Inflammatory macrophage (primary cell): ENCODE measurements around the gene TNIK.
A peak's percentile ranks its signal among the peaks of the same experiment; 100 is the strongest.
"Not testable (repeated sequence)": the region's sequence is repeated elsewhere in the genome, so short reads cannot be mapped to it uniquely, and the experiment has no call there.

Source experiments
- DNase-seq, 2 donors: peaks; one replicate each; pipeline ENCODE4 v3.0.0-alpha.2; 2020 to 2022

The TNIK gene

GRCh38 chr3:171445620-171446204 is 14.5 kb downstream of the TNIK start:
- no peak for DNase-seq

GRCh38 chr3:171444001-171444690 is 16.1 kb downstream of the TNIK start:
- no peak for DNase-seq

GRCh38 chr3:171443211-171443957 is 16.8 kb downstream of the TNIK start:
- DNase-seq = no peak

GRCh38 chr3:171442184-171442583 is 18.0 kb downstream of the TNIK start:
- no peak for DNase-seq

DNA sequence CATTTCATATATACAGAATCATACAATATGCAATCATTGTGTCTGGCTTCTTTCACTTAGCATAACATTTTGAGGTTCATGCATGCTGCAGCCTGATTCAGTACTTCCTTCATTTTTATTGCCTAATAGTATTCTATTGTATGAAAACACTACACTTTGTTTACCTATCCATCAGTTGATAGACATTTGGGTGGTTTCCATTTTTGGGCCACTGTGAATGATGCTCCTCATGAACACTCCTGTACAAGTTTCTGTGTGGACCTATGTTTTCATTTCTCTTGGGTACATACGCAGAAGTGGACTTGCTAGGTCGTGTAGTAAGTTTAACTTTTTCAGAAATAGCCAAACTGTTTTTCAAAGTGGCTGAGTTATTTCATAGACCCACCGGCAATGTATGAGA is 18.8 kb downstream of the TNIK start:
- no peak for DNase-seq

- no peak for DNase-seq
These were observed 20.2 kb downstream of the TNIK start for GRCh38 chr3:171439996-171440395.

DNA sequence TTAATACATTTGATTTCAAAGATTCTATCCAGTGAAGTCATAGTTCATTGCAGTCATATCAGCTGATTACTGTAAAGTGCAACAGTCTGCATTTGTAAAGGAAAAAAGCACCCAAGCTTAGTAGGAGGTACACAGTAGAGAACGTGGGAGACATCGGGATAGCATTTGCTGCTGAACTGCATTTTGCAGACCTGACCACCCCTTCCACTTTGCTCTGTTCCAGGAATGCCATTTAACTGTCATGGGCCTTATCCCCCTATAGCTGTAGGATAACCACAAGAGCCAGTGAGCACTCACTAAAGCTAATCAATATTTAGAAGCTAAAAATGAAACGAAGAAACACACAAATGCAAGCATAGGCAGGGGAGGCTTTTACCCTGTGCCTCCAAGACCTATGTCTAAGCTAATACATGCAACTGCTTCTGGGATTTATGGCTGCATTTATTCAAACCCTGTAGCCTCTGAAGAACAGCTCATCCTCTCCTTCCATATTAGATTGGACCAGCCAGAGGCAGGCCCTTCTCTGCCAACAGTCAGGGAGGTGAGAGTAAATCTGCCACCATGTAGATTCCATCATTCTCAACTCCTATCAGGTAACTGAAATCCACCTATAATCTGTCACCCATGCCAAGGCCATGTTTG is 23.0 kb downstream of the TNIK start:
- DNase-seq = no peak

- no peak for DNase-seq
These were observed 23.8 kb downstream of the TNIK start for GRCh38 chr3:171436380-171436779.

- no peak for DNase-seq
These were observed 24.4 kb downstream of the TNIK start for GRCh38 chr3:171435757-171436156.

DNA sequence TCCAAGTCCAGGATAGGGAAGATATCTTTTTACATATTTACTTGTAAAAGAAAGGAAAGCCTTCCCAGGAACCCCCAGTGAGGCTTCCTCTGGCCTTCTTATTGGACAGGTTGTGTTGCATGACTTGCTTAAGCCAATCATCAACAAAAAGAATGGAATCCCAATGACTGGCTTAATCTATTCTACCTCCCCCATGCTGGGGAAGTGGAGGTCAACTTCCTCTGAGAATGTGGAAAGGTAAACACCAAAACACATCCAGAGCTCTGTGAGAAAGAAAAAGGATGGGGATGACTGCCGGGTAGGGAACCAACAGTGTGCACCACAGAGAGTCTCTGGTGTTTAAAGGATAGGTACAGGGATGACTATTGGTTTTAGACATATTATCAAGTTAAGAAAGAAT is 25.1 kb downstream of the TNIK start:
- no peak for DNase-seq

GRCh38 chr3:171432548-171432947 is 27.7 kb downstream of the TNIK start:
- no peak for DNase-seq

GRCh38 chr3:171431550-171431949 is 28.7 kb downstream of the TNIK start:
- DNase-seq = no peak

GRCh38 chr3:171430530-171430929 is 29.7 kb downstream of the TNIK start:
- no peak for DNase-seq

GRCh38 chr3:171429635-171430034 is 30.6 kb downstream of the TNIK start:
- DNase-seq = no peak

GRCh38 chr3:171428892-171429291 is 31.3 kb downstream of the TNIK start:
- no peak for DNase-seq

DNA sequence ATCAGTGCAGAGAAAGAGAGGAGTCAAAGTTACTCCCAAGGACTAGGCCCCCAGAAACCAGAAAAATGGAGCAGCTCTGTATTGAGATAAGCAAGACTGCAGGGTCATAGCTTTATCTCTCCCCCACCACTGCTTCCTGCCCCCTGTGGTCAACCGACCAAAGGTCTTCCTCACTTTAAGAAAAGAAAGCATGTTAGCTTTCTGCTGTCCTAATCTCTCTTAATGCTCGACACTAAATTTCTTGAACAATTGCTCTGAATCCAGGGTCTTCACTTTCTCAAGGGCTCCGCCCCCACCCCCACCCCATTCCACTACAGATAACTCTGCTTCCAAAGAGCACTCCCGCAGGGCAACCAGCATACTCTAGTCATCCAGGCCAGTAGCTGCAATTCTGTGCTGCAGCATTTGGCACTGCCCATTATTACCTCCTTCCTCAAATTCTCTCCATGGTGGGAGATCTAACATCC is 31.9 kb downstream of the TNIK start:
- peak; percentile 7 to 44 for DNase-seq

- no peak for DNase-seq
These were observed 32.4 kb downstream of the TNIK start for GRCh38 chr3:171427771-171428320.

DNA sequence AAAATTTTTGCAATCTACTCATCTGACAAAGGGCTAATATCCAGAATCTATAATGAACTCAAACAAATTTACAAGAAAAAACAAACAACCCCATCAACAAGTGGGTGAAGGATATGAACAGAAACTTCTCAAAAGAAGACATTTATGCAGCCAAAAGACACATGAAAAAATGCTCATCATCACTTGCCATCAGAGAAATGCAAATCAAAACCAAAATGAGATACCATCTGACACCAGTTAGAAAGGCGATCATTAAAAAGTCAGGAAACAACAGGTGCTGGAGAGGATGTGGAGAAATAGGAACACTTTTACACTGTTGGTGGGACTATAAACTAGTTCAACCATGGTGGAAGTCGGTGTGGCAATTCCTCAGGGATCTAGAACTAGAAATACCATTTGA is 36.1 kb downstream of the TNIK start:
- DNase-seq = not testable (repeated sequence)

DNA sequence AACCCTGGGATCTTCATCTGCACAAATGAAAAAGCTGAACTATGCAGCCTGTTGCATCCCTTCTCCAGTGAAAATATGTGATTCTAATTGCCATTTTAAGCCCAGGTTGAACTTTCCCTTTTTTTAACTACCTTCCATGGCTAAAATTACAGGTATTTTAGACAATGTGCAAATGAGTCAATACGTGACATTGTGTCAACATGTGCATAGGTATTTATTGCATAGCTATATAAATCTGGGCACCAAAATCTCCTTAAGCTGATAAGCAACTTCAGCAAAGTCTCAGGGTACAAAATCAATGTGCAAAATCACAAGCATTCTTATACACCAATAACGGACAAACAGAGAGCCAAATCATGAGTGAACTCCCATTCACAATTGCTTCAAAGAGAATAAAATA is 37.4 kb downstream of the TNIK start:
- DNase-seq = not testable (repeated sequence)

DNA sequence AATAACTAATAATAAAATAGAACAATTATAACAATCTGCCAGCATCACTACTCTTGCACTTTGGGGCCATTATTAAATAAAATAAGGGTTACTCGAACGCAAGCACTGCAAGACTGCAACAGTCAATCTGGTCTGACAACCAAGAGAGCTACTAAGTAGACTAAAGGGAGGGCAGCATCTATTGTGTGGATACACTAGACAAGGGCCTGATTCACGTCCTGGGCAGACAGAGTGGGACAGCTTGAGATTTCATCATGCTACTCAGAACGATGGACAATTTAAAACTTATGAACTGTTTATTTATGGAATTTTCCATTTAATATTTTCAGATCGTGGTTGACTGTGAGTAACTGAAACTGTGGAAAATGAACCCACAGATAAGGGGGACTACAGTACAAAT is 39.5 kb downstream of the TNIK start:
- no peak for DNase-seq

DNA sequence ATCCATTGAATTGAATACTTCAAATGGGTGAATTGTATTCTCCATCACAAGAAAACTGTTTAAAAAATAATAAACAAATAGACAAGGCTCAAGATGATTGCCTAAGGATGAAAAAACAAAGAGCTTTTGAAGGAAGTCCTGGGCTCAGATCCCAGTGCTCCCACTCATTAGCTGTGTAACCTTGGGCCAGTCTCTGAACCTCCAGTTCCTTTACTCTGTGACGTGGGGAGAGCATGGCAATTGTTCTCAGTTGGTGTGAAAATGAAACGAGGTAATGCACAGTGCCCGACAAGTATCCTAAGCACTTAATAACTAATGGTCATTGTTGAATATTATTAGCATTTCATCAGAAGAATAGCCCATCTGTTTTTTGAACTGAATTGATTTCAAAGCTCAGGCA is 40.7 kb downstream of the TNIK start:
- no peak for DNase-seq

DNA sequence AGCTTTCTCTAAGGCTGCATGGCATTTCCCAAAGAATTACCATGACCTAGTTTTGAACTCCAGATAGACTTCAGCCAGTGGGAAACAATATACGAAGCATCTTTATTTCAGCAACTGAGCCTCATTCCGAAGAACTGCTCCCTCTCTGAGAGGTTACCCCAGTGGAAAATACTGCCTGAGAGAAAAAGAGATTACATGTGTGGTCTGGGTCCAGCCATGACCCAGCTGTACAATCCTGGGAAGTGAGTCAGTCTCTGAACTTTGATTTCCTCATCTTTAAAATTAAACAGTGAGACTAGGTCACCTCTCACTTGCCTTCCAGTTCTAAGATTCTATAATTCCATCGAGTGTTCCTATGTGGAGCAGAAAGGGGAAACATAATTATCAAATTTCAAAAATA is 42.4 kb downstream of the TNIK start:
- no peak for DNase-seq

DNA sequence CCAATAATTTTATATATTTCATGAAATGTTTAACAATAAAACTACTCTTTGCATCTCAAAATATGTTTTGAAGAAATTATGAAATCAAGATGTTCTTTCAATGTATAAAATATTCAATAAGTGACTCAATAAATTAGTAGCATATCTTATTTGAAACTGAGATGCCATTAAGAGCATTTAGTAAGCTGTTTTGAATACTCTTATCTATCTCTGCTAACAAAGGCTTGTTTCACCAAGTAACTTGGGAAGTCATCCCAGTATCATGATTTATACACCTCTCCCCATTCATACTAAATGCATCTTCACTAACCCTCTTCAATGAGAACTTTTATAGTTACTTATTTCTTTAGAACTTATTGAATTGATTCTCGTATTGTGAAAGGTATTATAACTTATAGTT is 43.1 kb downstream of the TNIK start:
- DNase-seq = no peak
